Stimulated activated CD8-positive, alpha-beta memory T cell treated with anti-CD3 and anti-CD28 coated beads, Interleukin-4, amount 100 ng/mL, for 4 hours (primary cell): Measurements from ENCODE around the gene KRT4.
"Not testable (repeated sequence)": the region's sequence is repeated elsewhere in the genome, so short reads cannot be mapped to it uniquely, and the experiment has no call there.

ENCODE experiments used
- DNase-seq, 2 donors: peaks; one replicate each; pipeline ENCODE4 v3.0.0-alpha.2; 2020; ENCODE audit warnings: low read depth in 2 of 2, low spot score in 1 of 2

The KRT4 gene

GRCh38 chr12:52808573-52809160 lies 5.2 kb downstream of the KRT4 start:
- no peak for DNase-seq

GRCh38 chr12:52807544-52808470 lies 6.1 kb downstream of the KRT4 start:
- DNase-seq = no peak

GRCh38 chr12:52806821-52807543 lies 6.9 kb downstream of the KRT4 start:
- DNase-seq = no peak

DNA sequence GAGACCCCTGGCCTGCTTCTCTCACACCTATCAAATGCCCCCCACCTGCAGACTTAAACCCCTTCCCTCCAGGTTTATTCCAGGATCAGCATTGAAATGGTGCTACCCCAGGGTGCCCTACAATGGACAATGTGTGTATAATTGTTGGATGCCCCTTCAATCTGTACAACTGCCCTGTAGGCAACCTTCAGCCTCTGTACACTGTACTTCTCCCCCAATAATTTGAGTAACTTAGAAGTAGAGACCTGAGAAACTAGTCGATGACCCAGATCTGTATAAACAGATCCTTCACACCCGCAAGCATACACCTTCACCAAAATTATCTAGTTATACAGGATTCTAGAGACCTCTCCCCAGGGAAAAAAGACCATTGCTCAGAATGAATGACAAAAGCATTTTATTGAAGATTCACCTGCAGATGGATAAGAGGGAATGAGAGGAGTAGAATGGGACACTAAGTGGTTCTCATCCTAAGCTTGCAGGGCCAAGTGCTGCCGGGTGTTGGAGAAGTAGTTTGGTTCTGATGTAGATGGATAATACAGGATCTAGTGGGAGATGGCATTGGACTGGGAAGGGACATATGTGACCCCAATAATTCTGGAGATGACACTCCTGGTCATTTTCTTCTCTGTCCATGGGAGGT lies 7.6 kb downstream of the KRT4 start:
- no peak for DNase-seq

GRCh38 chr12:52805739-52806138 lies 8.2 kb downstream of the KRT4 start:
- no peak for DNase-seq

- no peak for DNase-seq
Measured at GRCh38 chr12:52805000-52805399, 8.9 kb downstream of the KRT4 start.

GRCh38 chr12:52802442-52802841 lies 11.5 kb downstream of the KRT4 start:
- DNase-seq = no peak

DNA sequence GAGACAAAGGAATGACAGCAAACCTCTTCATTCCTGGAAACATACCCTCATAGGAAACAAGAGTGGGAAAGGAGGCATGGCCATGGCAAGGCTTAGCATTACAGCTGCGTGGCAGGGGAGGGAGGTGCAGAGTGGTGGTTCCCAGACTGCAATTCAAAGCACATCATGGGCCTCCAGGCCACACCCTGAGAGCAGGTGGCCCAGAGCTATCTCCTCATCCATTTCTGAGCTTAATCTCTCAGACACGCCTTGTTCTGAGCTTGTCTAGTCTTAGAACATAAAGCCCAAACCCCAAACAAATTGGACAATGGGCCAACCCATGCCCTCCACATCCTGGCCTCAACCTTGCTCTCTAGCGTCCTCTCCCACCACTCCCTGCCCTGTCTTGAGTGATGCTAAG lies 12.1 kb downstream of the KRT4 start:
- no peak for DNase-seq

DNA sequence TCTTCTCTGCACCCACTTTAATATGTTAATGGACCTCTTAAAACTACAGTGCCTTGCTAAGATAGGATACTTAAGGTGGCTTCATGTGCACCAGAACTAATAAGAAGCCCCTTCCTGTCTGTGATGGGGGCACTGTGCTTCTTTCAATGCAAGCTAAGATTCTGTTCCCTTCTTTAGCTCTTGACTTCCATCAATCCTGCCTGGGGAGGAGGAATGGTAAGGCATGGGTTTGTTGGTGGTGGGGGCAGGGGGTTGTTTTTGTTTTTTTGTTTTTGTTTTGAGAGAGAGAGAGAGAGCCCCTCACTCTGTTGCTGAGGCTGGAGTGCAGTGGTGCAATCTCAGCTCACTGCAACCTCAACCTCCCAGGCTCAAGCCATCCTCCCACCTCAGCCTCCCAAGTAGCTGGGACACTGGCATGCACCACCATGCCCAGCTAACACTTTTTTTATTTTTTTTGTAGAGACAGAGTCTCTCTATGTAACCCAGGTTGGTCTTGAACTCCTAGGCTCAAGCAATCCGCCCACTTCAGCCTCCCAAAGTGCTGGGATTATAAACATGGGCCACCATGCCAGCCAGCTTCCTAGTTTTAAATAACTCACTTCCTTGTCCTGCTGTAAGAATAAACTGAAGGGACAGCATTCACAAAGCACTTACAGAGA lies 13.5 kb downstream of the KRT4 start:
- DNase-seq = no peak

- DNase-seq = no peak
Measured at GRCh38 chr12:52799505-52800211, 14.3 kb downstream of the KRT4 start.

DNA sequence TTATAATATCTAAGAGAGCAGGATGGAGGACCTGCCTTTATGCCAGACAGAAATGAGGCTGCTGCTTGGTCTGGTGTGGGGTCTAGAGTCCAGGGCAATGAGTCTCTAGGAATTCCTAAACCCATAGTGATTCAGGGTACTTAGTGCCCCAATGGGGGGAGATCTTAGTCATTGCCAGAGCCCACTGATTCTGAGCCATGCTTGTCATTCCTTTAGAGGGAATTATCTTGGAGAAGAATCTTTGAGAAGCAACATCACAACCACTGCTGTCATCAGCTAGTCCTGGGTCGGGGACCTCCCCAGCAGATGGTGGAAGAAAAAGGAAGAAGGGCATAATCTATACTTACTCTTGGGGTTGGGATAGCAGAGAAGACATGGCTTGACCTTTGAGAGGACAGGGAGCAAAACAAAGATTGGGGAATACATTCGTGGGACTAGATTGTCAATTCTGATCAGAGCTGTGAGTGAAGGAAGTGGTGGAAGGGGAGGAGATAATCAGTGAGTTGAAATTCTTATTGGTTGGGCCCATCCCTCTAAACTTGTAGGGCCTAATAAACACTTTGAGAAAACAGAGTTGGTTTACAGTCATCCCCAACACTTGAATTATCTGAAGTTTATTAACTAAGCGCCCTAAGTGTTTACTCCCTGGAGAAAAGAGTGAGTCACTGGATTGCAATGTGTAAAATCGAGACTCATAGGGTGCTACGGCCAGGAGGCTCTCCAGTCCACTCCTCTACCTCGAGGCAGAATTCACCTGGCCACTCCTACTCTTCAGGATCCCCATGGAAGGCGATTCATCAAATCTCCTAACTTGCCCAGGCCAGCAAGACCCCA lies 15.0 kb downstream of the KRT4 start:
- no peak for DNase-seq

DNA sequence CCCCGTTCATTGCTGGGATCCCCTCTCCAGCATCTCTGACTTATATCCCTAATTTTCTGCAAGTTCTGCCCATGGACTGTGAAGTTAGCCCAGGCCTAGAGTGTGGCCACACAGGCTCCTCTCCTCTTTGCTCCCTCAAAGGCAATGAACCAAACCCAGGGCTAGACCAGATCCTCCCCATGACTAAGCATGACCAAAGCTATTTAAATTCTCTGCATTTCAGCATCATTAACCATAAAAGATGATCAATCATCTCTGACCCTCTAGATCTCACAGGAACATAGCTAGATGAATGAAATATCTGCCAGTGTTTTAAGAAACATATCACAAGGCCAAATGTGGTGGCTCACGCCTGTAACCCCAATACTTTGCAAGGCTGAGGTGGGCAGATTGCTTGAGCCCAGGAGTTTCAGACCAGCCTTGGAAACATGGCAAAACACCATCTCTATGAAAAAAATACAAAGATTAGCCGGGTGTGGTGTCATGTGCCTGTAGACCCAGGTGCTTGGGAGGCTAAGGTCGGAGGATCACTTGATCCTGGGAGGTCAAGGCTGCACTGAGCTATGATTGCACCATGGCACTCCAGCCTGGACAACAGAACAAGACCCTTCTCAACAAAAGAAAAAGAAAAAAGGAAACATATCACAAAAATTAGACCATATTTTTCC lies 15.8 kb downstream of the KRT4 start:
- no peak for DNase-seq

DNA sequence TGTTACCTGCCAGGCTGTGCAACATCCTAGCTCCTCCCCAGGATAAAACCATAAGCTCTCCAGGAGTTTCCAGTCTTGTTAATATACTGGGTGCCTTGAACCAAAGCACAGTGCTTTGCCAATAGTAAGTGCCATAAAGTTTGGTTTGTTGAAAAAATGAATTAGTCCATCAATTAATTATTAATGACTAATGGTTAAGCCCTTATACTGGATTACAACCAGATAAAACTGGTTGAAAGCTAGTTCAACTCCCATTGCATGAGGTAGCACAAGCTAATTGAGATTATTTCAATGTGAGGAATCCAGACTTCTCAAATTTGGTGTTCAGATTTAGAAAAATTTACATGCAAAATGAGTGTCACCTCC lies 16.4 kb downstream of the KRT4 start:
- no peak for DNase-seq

DNA sequence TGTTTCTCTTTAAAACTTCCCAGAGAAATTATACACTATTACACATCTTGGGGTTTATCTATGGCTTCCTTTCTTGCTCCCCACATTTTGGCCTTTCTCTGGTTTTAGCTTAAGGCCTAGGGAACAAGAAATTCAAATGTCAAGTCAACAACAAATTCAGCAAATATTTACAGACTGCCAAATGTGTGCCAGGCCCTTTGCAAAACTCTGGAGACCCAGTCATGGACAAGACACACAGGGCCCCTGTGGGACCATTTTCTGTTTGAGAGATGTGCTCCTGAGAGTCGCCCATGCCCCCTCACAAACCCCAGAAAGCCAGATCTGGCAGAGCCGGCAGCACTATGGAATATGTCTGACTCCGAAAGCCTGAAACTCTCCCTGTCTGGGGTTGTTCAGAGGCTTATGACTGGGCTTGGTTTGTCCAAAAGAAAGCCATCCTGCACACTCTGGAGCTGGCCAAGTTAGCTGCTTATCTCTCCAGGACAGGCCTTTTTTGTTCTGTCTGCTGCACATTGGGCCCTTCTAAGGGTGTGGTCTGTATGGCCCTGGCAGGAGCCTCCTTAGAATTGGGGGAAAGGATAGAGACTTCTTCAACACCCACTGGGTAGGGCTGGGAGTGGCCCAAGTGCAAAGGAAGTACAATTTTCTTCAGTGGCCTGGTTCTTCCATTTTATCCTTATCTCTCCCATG lies 16.9 kb downstream of the KRT4 start:
- DNase-seq = no peak

GRCh38 chr12:52796429-52796794 lies 17.5 kb downstream of the KRT4 start:
- DNase-seq = no peak

GRCh38 chr12:52795694-52796428 lies 18.1 kb downstream of the KRT4 start, which contains the start of gene KRT3:
Gene KRT3, minus strand, starts transcription at chr12:52796117. Its CDS starts 75 bp downstream, at chr12:52796042.
- DNase-seq = no peak

DNA sequence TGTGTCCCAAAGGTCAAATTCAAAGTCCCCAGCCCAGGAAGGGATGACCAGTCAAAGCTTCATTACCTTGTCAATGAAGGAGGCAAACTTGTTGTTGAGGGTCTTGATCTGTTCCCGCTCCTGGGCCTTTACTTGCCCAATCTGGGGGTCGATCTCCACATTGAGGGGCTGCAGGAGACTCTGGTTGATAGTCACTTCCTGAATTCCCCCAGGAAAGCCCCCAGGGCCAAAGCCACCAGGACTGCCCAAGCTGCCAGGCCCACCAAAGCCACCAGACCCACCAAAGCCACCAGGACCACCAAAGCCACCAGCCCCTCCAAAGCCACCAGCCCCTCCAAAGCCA lies 18.6 kb downstream of the KRT4 start:
- DNase-seq = not testable (repeated sequence)
